ENCODE measurements around the gene TRAPPC12. TPM values are rescaled to one million over a fixed set of nuclear protein-coding genes. Genes with fewer than 3 reads are reported as not detected.

Gene TRAPPC12
- total RNA-seq, 1 donor from 2014 or later, result 78.9 TPM

- no peak for DNase-seq (ENCODE audit: low spot score)
Measured at GRCh38 chr2:3405876-3406275, 26.4 kb downstream of the TRAPPC12 start.

- DNase-seq (ENCODE audit: low spot score), result no peak
Measured at GRCh38 chr2:3406501-3406900, 27.0 kb downstream of the TRAPPC12 start.

- DNase-seq (ENCODE audit: low spot score), result no peak
Measured at GRCh38 chr2:3408781-3409180, 29.3 kb downstream of the TRAPPC12 start.

- DNase-seq (ENCODE audit: low spot score), result no peak
Measured at GRCh38 chr2:3409627-3410170, 30.2 kb downstream of the TRAPPC12 start.

- no peak for DNase-seq (ENCODE audit: low spot score)
Measured at GRCh38 chr2:3411103-3411502, 31.6 kb downstream of the TRAPPC12 start.

GRCh38 chr2:3413697-3414096 is 34.2 kb downstream of the TRAPPC12 start:
- DNase-seq (ENCODE audit: low spot score), result no peak

GRCh38 chr2:3414133-3414860 is 34.8 kb downstream of the TRAPPC12 start:
- no peak for DNase-seq (ENCODE audit: low spot score)

- DNase-seq (ENCODE audit: low spot score), result no peak
Measured at GRCh38 chr2:3418766-3419404, 39.4 kb downstream of the TRAPPC12 start.

GRCh38 chr2:3420076-3420768 is 40.7 kb downstream of the TRAPPC12 start:
- DNase-seq (ENCODE audit: low spot score), result no peak

- no peak for DNase-seq (ENCODE audit: low spot score)
Measured at GRCh38 chr2:3420769-3421397, 41.4 kb downstream of the TRAPPC12 start.

- DNase-seq (ENCODE audit: low spot score), result no peak
Measured at GRCh38 chr2:3421580-3421979, 42.1 kb downstream of the TRAPPC12 start.

- DNase-seq (ENCODE audit: low spot score), result no peak
Measured at GRCh38 chr2:3422161-3422779, 42.8 kb downstream of the TRAPPC12 start.

- no peak for DNase-seq (ENCODE audit: low spot score)
Measured at GRCh38 chr2:3423492-3424170, 44.1 kb downstream of the TRAPPC12 start.

- DNase-seq (ENCODE audit: low spot score), result no peak
Measured at GRCh38 chr2:3424171-3424795, 44.8 kb downstream of the TRAPPC12 start.

- peak; percentile 78 for DNase-seq (ENCODE audit: low spot score)
Measured at GRCh38 chr2:3426615-3427014, 47.1 kb downstream of the TRAPPC12 start.

GRCh38 chr2:3427272-3427671 is 47.8 kb downstream of the TRAPPC12 start:
- no peak for DNase-seq (ENCODE audit: low spot score)

GRCh38 chr2:3428577-3428976 is 49.1 kb downstream of the TRAPPC12 start:
- peak; percentile 51 for DNase-seq (ENCODE audit: low spot score)

- no peak for DNase-seq (ENCODE audit: low spot score)
Measured at GRCh38 chr2:3429066-3429610, 49.6 kb downstream of the TRAPPC12 start.

- no peak for DNase-seq (ENCODE audit: low spot score)
Measured at GRCh38 chr2:3430172-3430571, 50.7 kb downstream of the TRAPPC12 start.
